Fibroblast of skin of back (primary cell): ENCODE measurements around the gene CRABP1.
A peak's percentile ranks its signal among the peaks of the same experiment; 100 is the strongest.

Experiments
- DNase-seq: peaks from one replicate; pipeline ENCODE4 v3.0.0-alpha.2; 2013

CRABP1 gene

DNA sequence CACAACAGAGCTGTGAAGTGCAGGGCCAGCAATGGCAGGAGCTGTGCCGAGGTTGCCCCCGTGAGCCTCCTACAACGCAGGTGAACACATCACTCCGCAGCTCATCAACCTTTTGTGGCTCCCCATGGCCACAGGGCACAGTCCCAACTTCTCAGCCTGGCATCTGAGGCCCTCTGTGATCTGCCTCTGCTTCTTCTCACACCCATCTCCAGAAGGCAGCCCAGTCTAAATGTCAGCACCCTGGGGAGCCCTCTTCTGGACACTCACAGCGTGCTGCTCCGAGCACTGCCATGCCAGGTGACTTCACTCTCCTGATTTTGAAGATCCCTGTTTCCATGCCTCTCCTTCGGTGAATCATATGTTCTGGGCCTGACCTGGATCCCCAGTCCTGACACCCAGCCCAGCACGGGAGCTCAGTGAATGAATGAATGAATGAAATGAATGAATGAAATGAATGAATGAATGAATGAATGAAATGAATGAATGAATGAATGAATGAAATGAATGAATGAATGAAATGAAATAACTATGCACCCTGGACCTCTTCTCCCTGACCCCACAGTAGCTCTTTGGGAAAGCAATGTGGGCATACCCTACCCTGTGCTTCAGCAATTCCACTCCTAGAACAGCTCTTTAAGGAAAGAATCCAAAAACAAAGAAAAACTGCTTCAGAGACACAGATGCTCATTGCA is 22.9 kb upstream of the CRABP1 start:
- DNase-seq: no peak

DNA sequence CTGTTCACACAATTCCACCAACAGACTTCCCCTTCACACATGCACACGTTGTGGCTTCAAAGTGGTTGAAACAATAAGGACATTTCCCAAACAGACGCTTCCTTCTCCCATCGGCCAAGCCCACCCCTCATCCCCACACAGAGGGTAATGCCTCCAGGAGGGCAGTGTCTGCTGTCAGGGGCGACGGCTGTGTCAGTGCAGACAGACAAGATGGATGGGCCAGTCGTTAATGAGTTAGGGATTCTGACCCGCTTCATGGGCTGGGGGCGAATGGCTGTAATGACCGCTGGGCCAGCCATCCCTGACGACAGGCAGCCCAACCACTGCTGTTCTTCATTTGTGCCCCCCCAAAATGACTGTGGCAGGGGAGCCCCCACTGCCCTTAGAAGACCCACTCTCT is 20.6 kb upstream of the CRABP1 start:
- no peak for DNase-seq

DNA sequence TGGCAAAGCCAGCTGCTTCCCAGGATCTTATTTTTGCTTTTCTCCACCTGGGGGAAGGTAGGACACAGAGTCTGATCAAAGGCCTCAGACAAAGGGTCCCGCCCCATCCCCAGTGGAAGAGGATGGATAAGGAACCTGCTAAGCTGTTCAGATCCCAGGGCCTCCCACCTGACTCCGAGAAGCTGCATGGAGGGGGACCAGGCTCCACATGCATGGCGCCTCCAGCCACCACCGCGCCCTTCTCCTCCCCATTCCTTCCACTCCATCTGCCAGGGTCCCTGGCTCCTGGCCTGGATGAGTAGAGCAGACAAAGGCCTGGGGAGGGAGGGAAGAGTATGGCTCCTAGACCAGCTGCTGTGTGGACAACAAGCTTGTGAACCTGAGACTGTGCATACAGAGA is 20.0 kb upstream of the CRABP1 start:
- DNase-seq: no peak

DNA sequence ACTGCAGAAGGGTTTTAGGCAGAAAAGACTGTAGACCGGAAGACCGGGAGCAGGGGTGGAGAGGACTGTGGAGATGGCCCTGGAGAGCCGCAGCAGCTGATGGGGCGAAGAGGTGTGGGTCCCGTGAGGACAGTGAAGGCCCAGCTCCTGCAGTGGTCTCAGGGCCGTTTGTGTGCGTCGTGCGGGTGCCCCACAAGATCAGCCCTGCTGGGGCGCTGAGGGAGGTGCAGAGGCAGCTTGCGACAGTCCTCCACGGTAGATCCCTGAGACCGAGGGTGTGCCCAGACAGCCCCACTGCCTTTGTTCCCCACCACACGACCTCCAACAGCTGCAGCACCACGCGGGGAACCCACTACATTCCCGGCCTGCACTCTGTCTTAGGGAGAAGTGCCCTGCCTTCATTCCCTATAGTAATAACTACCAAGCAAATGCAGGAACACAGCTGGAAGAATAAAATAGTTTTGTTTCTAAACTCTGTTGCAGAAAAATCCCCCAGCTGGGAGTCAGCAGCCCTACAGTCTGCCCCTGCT is 19.0 kb upstream of the CRABP1 start:
- no peak for DNase-seq

DNA sequence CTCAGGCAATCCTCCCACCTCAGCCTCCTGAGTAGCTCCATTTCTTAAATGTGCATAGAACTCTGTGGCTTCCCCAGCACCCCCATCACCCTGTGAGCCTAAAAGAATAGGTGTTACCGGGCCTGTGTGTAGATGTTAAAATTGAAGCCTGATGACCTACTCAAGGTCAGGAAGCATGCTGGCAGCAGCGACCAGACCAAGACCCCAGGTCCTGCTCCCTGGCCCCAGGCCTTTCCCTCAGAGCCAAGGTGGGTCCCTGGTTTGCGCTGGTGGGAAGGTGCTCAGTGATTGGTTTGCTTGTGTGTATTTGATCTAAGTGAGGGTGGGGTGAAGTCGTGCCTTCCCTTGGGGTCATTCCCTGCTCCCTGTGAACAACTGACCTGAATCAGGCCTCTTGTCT is 18.4 kb upstream of the CRABP1 start:
- DNase-seq: no peak

DNA sequence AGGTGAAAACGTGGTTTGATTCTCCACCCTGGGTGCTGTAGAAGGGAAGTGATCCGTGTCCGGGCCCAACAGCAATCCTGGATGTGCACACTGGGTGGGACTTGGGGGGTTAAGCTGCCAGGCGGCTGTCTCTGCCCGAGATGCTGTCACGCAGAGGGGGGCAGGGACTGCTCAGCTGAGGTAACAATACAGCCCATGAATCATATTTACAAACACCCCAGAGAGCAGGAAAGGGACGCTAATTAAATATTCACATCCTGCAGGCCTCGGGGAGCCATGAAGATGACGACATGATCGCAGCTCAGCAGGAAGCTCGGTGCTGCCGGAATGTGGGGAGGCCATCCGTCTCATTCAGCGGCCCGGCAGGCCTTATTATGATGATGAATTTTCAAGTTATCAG is 17.9 kb upstream of the CRABP1 start:
- peak; percentile 88 for DNase-seq

DNA sequence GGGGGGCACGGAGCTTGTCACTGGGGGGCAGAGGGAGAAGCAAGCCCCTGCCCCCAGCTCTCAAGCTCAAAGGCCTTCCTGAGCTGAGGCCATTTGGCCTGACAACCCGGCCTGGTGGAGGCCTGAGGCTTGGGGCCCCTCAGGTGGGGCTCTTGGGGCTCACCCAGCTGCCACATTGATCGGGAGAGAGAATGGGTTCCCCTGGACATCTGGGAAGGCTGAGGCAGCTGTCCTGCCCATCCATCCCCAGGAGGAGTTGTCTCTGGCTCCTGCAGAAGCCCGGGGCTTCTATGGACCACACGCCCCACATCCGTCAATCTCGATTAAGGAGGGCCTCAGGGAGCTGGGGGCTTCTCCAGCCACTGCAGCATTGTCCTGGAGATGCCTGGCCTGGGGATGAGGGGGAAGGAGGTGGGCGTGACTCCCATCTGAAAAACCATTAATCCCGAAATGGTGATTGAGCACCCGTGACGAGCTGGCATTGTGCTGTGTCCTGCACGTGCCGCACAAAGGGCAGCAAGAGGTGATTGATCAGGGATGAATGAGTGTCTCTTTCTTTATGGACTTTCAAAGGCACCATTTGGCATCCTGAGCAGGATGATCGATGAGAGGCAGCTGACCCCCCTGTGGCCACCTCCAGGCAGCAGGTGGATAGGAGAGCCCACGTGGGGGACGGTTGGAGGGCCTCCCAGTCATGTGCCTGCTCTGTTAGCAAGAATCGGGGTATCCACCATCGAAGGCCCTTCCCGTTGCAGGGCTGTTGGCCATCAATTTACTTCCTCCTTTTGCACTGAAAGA is 17.2 kb upstream of the CRABP1 start:
- DNase-seq: no peak

DNA sequence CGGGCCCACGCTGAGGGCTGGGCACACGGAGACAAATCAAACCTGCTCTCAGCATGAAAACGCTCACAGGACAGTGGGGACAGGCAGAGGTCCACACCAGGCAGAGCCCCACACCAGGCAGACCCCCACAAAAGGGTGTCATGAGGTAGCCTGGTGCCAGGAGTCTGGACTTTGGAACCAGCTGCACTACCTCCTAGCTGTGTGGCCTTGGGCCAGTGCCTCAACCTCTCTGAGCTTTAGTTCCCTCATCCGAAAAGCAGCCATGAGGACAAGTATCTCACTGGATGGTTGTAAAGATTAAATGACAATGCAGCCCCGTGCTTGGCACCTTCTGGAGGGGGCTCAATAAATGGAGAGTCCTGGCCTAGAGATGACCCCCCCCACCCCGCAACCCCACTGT is 16.5 kb upstream of the CRABP1 start:
- no peak for DNase-seq

DNA sequence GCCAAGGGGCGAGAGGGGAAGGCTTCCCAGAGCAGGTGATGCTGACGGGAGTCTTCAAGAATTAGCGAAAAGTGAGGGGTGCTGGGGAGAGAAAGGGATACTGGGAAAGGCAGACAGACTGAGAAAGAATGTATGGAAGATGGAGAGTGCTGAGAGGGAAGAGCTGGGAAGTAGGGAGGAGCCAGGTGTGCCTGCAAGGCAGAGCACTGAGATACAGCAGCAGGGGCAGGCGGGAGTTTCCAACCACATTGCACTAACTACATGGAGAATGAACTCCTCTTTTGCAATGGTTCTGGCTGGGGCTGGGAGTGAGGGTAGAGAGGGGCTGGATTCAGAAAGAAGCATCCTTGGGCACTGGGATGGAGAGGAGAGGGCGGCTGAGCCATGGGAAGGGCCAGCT is 16.0 kb upstream of the CRABP1 start:
- DNase-seq: no peak

DNA sequence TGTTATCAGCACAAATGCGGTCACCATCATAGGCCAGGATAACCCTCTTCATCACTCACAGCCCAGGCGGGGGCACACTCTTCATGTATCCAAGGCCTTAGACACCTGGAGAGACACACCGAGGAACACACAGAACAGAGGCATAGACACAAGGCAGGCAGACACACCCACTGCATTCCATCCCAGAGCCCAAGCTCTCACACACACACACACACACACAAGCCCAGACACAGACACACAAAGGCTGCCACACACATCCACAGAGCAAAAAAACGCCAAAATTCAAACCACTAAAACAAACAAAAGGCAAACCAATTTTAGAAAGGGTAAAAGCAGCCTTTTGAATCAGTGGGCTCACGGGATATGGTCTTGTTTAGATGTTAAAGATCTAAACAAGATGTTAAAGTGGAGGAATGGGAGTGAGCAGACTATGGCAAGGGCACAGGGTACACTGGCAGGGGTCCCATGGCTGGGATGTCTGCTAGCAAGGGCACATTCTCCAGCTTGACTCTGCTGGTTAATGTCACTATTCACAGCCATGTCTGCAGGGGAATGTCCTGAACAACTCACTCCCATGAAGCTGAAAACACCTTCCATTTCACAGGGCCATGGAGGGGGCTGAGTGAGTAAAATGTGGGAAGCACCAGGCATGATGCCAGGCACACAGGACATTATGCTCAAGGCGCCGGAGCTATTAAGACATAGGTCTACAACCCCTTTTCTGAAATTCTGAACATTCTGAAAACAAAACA is 14.9 kb upstream of the CRABP1 start:
- peak; percentile 53 for DNase-seq

DNA sequence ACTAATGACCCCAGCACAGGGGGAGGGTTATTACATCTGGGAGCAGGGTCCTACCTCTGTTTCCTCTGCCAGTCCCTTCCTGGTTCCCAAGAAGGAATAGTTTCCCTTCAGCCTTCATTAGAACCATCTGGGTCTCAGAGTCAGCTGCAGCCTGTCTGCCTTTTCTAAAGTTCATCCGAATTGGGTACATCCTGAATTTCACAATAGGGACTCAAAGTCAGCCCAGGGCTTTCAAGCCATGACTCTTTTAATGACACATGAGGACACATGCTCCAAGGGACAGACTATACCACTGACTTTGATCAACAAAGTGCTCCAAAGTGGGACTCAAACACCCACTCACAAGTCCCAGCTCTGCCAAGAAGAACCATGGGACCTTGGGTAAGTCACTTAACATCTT is 12.7 kb upstream of the CRABP1 start:
- no peak for DNase-seq

DNA sequence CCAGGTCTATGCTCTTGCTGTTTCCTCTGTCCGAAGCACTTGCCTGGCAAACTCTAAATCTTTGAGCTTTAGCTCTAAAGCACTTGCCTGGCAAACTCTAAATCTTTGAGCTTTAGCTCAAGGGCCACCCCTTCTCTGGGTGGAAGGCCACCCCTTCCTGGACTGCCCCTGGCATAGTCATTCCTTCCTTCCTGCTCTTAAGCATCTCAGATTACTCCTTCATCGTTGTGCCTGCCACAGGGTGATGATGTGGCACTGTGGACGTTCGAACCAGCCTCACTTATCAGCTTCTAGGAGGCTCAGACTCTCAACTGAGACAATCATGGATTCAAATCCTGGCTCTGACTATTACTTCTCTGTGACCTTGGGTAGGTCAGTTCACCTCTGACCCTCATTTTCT is 10.5 kb upstream of the CRABP1 start:
- no peak for DNase-seq

DNA sequence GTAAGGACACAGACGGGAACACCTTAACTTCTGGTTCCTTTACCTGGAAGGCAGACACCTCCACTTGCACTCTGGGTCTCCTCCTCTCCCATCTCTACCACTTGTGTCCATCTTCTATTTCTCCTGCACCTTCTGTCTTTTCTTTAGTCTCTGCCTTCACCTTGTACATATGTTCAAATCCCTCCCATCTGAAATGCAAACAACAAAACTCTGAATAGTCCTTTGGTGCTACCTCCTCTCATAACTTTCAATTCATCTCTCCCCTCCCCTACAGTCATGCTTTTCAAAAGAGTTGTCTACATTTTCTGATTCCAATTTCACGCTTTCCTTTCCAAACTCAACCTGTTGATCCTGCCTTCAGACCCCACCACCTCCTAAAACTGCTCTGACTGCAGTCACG is 5.3 kb upstream of the CRABP1 start:
- DNase-seq: no peak

DNA sequence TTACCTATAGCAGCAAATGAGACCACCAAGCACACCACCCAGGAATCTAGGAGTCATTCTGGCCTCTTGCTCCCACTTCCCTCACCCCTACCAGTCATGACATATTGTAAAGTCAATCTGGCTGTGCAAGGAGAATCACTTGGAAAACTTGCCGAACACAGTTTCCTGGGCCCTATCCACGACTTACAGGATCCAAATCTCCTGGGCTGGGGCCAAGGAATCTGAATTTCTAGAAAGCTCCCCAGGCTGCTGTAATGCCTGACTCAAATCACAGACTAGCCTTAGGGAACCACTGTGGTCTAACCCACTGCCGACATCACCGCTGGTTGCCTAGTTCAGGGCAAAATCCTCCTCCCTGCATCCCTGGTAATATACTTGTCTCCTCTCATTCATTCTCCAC is 4.2 kb upstream of the CRABP1 start:
- no peak for DNase-seq

DNA sequence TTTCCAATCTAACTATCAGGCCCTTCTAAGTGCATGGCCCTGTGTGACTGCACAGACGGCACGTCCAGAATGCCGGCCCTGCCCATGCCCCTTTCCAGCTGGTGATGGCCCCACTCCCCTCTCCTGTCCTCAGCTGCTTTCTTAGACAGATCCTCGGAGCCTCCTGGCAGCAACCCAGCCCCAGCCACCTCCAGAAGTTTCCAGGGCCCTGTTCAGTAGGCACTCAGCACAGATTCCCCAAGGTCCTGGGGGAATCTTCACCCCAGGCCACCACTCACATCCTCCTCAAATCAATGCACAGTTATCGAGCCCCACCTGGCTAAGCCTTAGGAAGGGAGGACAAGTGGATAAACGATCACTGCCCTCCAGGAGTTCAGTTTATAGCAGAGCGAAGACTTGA is 1.4 kb upstream of the CRABP1 start:
- DNase-seq: no peak

DNA sequence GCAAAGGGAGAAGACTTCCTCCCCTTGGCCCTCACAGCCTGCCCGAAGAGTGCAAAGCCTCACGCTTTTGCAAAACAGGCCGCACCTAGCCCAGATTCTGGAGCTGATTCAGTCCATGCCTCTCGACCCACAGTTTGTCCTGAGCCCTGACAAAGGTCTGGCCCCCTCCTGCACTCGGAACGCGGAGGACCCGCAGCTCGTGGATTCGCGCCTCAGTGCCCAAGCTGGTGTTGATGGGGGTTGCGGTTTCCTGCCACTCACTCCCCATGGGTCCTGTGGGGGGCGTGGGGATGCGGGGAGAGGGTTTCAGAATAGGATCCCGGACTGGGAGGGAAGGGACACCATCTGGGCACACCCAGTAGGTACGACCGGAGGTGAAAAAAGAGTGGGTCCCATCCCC is 594 bp upstream of the CRABP1 start:
- DNase-seq: no peak

DNA sequence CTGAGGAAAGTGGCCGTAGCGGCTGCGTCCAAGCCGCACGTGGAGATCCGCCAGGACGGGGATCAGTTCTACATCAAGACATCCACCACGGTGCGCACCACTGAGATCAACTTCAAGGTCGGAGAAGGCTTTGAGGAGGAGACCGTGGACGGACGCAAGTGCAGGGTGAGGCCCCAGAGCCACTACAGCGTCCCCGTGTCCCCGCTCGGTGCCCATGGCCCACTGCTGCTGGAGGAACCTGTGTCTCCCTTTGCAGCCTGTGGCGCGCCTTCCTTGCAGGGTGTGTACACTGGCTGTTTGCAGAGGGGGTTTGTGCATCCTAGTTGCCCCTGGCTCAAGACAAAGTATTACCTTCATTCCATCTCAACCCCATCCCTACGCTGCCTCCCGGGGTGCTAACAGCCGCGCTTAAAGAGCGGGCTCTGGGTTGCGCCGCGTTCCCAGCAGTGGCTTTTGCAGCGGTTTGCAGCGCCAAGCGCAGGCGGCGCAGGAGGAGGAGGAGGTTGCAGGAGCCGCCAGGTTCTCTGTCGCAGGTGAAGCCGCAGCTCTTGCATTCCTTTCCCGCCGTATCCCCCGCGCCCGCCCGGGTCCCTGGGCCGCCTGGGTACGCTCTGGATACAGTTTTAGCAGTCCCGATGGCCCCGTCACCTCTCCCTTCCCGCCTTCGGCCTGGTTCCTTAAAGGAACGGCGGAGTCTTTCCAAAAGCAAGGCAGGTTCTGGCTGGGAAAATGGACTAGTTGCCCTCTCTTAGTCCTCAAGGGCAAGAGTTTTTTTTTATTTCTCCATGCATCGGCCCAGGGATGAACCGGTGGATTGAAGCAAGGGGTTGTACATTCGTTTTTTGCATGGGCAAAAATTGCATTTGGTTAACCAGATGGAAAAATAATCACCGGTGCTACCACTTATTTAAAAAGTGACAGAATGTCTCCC is 1.2 kb downstream of the CRABP1 start:
- DNase-seq: no peak

DNA sequence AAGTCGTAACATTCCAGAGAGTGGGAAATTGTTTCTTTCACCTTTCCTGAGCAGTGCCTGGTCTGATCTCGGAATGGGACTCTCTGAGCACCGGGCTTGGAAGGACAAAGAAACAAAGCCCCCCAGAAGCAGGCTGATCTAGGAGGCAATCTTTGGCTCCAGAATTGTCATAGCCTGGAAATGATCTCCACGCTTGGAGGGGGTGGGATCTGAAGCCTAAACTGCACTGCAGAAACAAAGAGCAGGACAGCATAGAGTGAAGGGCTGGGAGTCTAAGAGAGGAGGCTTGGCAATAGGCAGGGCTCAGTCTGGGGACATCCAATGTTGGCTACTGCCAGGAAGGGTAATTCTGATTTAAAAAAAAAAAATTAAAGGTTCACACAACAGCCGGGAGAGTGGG is 1.9 kb downstream of the CRABP1 start:
- DNase-seq: no peak

DNA sequence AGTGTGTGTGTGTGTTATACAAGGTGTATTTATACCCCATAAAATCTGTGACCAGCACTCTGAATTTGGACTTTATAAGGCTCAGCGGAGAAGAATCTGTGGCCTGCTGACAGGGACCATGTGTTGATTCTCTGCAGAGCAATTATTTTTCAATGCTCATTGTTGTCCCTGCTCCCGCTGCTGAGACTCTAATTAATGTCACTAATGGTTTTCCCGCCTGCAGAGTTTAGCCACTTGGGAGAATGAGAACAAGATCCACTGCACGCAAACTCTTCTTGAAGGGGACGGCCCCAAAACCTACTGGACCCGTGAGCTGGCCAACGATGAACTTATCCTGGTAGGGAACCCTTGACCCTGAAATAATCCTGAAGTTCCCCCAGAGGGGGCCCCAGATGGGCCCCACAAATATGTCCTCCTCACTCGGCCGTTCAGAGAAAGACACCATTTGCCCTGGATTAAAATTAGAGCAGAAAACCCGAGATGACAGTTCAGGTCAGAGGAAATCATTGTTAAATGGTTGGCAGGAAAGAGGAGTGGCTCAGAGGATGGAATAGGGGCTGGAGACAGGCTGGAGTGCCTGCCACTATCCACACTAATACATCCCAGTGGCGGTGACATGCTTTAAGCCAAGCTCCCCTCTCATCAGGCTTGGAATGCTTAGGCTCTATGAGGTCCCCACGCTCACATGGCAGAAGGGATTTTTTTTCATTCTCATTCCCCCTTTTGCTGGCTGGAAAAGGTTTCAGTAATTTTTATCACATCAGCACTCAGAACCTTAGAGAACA is 3.3 kb downstream of the CRABP1 start:
- DNase-seq: no peak

DNA sequence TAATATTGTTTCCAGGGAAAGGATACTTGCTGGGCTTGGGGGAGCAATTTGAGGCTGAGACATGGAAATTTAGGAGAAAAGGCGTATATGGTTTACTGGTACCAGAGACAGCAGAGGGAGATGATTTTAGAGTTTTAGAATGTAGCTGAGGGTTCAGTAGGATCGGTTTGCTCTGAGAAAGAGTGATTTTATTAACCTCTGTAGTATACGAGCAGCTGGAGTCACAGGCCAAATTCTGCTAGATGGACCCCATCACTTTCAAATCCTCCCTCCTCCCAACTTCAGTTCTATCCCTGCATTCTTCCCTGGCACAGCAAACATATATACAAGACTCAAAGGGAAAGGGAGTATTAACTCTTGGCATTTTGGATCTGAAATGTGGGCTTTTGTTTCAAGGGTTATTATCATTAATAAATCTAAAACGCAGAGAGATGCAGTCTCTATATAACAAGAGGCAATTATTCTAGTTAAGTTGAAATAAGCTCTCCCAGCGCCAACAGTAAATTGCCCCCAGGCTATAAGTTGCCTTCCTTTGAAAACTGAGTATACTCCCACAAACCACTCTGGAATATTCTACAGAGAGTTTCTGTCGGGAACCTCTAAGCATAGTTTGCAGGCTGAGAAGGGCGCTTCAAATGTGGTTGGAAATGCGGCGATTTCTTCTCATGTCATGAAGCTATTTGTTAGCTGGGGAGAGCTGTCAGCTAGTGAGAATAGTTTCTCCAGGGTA is 5.4 kb downstream of the CRABP1 start:
- DNase-seq: no peak
